Measurements from ENCODE around the gene DOK6.

The DOK6 gene

DNA sequence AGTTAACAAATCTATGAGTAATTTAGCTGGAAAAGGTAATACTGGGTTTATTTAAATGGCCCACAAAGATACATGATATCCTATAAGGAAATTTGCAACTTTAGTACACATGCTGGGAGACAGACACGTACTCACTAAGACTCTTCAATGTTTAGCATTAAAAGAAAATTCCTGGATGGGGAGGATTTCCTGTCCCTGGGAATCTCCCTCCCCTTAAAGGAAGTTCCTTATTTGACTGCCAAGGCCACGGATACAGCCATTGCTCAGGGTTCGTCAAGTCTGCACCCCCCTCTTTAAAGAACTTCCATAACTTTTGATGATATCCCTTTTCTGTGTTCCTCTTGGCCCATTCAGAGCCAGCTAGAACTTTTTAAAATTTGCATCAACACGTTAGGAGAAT lies 279.4 kb downstream of the DOK6 start:
- no peak for DNase-seq (ENCODE audit: low read depth in 2 of 2, low spot score in 1 of 2)

DNA sequence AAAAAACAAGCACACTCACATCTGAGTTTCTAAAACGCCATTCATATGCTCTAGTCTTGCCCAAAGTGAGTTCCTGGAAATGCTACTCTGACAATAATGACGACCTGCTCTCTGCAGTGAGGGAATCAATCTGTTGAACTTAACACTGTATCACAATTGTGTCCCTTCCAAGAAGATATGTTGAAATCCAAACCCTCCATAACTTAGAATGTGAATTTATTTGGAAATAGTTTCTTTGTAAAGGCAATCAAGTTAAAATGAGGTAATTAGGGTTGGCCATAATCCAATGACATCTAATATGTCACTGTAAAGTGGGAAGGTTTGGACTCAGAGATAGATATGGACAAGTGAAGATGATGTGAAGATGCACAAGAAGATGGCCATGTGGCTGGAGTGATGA lies 282.5 kb downstream of the DOK6 start:
- no peak for DNase-seq (ENCODE audit: low read depth in 2 of 2, low spot score in 1 of 2)

DNA sequence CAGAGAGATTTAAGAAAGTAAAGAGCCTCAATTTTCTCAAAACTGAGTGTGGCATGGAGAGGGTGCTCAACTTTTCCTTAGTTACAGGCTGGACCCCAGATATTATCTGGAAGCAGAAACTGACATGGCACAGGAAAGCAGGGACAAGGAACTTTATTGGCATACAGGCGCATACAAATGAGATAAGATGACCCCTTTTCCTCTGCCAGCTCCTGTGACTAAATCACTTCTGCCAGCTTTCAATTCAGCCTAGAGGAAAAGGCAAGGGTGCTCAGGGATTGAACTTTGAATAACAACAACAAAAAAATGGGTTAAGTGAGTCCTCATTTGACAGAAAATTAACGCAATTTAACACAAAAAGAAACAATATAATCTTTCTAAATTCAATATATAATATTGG lies 284.1 kb downstream of the DOK6 start:
- DNase-seq (ENCODE audit: low read depth in 2 of 2, low spot score in 1 of 2): no peak

DNA sequence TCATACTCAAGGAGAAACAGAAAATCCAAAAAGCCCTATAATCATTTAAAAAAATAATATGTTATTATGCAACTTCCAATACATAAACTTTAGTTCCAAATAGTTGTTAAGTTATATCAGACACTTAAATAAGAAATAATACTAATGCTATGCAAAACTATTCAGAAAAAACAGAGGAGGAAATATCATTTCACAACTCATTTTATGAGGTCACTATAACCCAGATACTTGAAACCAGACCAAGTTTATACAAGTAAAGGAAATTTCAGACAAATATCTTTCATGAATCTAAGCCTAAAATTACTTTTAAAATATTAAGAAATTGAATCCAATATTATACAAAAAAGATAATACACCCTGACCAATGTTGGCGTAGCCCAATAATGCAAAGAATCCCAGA lies 286.2 kb downstream of the DOK6 start:
- DNase-seq (ENCODE audit: low read depth in 2 of 2, low spot score in 1 of 2): no peak

DNA sequence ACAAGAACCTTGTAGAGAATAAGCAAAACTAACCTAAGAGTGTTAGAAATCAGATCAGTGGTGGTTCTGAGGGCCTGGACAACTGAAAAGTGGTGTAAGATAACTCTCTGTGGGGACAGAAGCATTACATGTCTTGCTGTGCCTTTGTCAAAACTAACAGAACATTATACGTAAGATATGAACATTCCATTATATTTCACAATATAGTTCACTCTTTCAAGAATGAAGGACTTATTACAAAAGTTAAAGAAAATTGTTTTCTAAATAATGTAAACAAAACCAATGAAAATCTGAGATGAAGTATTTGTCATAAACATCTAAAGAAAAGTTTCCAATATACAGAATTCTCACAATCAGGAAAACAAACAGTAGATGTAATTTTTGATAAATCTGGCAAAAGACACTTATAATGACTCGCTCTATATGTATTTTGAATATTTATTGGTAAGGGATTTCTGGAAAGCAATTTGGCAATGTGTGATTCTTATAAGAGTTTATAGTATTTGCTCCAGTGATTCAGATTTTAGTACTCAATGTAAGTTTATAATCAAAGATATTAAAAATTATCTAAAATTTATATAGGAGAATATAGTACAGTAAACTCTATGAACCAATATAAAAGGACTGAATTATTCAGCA lies 288.6 kb downstream of the DOK6 start:
- DNase-seq (ENCODE audit: low read depth in 2 of 2, low spot score in 1 of 2): no peak

DNA sequence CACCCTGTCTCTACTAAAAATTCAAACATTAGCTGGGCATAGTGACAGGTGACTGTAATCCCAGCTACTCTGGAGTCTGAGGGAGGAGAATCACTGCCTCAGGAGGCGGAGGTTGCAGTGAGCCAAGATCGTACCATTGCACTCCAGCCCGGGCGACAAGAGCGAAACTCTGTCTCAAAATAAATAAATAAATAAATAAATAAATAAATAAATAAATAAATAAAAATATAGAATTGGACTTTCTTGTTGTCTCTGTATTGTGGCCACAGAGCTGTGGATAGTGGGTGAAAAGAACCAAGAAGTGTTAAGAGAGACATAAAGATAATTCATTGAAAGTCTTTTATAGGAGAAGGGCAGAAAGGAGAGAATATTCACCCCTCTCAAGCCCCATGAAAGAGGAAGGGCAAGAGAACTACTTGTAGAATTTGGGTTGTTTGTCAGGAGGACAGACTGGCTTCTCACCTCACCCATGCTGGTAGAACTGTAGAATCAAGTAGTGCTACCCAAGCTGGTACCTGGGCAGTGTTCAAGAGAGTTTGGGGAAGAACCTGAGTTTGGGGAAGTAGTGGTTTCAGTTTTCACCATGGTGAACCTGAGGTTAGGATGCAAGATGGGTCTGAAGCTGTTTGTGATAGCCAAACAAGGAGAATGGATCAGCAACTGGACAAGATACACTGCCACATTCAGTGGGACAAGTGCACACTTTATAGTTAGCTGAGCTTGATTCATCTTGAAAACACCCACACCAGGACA lies 290.5 kb downstream of the DOK6 start:
- no peak for DNase-seq (ENCODE audit: low read depth in 2 of 2, low spot score in 1 of 2)

DNA sequence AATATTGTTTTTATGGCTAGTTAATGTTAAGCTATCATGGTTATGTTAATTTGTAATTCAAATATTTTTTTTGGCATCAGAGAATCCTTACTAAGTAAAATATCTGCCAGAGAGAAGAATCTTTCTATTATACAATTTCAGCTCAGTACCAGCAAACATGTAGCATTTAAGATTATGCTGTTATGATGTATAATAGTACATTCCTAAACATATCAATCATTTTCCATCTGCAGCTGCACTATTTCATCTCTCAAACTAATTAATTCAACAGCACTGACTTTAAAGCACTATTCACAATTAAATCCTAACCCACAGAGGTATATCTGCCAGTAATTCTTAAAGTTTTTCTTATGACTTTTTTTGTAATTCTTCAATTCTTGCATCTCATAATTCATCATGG lies 296.4 kb downstream of the DOK6 start:
- DNase-seq (ENCODE audit: low read depth in 2 of 2, low spot score in 1 of 2): no peak

DNA sequence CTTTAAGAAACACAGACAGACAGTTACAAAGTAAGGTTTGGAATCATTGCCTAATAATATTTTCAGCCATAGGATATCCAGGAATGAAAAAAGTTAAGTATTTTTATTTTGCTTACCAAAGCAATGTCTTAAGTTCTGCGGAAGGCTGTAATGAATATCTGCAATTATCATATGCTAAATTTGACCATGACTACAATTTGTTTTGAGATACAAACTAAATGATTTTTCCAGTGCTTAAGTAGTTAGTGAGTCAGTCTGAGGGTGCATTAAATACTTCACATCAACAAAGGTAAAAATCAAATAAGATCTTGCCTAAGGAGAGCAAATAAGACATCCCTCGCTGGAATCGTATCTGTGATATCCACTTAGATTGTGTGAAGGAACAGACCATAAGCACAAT lies 297.0 kb downstream of the DOK6 start:
- DNase-seq (ENCODE audit: low read depth in 2 of 2, low spot score in 1 of 2): no peak

DNA sequence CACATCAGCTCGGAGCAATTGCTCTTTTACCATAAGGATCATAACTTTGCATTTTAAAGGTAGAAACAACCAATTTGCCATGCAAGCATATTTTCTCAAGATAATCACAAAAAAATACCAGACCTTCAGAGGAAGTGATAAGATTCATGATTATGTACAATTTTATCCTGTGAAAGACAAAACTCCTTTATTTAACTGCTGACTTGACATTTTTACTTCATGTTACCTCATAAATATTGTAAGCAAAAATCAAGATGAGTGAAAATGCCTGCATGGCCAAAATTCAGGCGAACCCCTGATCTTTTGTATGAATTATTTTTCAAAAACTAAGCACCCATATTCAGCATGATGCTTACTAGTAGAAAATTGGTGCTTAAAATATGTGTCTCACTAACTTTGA lies 300.6 kb downstream of the DOK6 start:
- no peak for DNase-seq (ENCODE audit: low read depth in 2 of 2, low spot score in 1 of 2)

DNA sequence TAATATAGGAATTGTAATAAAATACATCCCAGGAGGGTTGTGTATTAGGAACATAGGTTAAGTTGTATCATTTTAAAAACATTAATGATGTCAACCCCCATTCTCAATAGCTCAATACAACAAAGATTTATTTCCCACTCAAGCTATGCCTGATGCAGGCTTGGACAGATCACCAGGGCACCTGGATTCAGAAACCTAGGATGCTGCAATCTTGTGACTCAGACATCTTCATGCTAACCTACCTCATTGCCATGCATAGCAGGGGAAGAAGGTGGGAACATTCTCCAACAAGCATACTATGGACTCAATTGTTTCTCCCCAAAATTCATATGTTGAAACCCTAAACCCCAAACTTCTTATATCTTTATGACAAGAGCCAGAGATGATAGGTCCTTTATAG lies 302.8 kb downstream of the DOK6 start:
- no peak for DNase-seq (ENCODE audit: low read depth in 2 of 2, low spot score in 1 of 2)

DNA sequence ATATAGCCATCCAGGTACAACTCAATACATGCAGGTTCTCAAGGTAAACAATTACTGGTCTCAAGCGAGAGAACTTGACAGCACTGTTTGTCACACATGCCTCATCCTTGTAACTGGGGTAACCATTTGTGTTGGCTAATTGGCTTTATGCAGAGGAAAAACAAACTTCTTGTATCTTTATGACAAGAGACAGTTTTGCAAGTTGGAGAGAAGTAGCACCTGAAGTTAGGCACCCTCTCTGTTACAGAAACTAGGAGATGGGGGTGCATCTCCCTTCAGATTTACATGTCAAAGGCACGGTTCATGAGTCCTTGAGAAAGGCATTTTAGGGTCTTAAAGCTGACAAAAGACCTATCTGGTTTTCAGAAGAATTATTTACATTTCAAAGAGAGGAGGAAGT lies 305.3 kb downstream of the DOK6 start:
- no peak for DNase-seq (ENCODE audit: low read depth in 2 of 2, low spot score in 1 of 2)

DNA sequence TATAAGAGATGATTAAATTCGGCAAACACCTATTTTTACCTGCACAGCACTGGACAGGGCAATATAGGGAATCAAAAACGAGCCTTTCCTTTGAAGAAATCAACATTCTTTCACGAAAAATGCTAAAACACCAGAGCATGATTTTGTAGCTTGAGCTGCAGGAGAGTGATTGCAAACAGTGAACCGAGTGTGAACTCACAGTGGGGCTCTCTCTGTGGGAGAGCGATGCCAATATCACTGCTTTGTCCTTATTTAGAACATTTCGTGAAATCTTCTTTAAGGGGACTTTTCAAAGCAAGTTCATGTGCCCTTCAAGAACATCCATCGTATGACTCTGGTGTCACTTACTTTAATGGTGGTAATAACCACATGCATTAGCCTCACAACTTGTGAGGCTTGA lies 308.2 kb downstream of the DOK6 start:
- DNase-seq (ENCODE audit: low read depth in 2 of 2, low spot score in 1 of 2): no peak

DNA sequence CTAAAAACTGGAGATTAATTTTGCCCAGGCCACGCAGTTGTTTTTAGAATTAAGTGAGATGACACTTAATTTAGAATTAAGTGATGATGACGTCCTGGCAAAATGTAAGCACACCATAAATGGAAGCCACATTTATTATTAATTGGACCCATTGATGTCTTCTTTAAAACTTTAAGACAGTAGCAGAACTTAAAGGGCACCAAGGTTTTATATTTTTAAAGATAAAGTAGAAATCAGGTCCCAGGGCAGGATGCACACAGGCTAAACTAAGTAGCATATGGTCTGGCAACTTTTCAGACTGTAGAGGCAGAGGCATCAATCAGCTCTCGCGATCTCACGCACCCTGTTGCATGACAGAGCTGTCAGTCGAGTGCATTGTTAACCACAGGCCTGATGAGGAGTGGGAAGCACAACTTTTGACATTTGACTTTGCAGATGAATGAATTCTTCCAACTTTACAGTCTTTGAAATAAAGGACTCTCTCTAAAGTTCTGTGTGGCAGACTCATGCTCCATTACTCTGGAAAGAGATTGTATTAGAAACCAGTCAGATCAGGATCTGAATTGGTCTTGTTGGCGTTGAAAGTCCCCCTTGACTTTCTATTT lies 314.6 kb downstream of the DOK6 start:
- DNase-seq (ENCODE audit: low read depth in 2 of 2, low spot score in 1 of 2): no peak

DNA sequence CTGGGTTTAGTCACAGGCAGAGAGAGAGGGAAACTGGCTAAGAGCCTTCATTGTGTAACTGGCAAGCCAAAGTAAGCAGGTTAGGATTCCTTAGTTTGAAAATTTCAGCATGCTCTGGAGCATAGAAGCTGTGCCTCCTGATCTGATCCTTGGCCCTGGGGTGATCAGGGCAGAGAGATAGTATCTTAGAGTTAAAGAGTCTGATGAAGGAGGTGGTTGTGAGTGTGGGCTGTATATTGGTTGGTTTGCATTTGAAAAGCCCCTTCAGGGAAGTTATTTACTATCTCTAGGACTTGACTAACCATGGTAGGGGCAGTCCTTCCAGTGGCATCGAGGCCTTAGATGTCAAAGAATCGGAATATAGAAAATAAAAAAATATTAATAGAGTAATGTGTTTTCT lies 316.9 kb downstream of the DOK6 start:
- DNase-seq (ENCODE audit: low read depth in 2 of 2, low spot score in 1 of 2): no peak

DNA sequence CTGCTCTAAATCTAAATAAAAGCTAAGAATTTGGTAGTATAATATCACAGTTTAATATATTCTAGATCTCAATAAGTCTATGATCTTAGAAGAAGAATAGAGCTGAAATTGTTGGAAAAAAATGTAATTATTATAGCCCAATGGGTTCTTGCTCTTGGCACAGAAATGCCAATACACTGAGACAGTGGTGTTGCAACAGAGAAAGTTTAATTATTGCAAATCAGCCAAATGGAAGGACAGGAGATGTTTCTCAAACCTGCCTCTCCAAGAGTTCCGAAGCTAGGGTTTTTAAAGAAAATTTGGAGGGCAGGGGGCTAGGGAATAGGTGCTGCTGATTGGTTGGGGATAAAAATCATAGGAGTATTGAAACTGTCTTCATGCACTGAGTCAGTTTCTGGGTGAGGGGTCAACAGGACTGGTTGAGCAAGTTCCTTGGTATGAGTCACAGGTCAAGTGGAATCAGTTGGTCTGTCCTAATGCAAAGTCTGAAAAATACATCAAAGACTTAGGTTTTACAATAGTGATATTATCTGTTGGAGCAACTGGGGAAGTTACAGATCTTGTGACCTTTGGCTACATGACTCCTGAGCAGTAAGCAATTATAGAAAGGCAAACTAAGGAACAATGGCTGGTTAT lies 318.3 kb downstream of the DOK6 start:
- DNase-seq (ENCODE audit: low read depth in 2 of 2, low spot score in 1 of 2): no peak

DNA sequence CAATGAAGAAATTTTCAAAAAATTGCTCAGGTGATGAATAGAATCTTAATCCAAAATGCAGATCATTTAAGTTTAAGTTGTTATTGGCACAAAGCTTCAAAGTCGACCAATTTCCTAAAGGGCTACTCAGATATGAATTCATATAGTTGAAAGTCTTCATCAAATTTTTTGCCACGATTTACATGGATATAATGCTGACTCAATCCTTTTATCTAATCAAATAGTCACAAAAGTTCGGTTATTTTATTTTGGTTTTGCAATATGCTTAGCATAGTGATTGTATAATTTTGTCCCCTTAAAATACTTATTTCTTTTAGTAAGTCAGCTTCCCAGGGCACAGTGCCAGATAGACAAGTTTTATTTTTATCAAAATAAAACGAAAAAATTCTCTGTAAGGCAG lies 319.7 kb downstream of the DOK6 start:
- no peak for DNase-seq (ENCODE audit: low read depth in 2 of 2, low spot score in 1 of 2)

DNA sequence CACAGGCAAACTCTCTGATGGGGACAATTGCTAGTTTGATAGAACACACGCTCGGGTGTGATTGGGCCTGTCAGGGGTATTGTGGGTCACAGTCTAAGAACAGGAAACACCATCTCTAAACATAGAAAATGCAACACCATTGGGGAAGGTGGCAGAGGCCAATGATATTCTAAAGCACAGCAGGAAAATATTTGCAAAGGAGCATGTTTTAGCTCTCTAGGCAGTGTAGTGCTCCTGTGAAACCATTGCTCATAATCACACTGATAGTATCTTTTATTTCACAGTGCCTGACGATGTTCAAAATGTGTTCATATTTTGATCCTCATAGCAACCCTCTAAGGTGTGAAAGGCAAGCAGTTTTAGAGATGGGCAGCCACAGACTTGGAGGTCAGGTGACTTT lies 322.7 kb downstream of the DOK6 start:
- DNase-seq (ENCODE audit: low read depth in 2 of 2, low spot score in 1 of 2): no peak

DNA sequence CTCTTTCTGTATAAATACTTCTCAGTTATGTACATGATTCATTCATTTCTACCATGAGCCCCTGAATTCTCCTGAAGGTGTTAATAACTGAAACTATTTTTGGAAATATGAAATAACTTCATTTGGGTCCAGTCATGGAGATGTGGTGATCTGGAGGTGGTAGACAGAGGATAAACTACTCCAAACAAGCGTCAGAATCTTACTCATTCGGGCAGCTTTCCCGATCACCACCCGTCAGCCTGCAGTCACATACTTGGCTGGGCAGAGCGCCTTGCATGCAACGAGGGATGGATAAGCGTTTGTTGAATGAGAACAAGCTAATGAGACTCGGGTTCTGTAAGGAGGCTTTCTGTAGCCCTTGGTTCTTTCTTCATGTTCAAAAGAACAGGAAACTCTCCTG lies 324.3 kb downstream of the DOK6 start:
- DNase-seq (ENCODE audit: low read depth in 2 of 2, low spot score in 1 of 2): no peak

DNA sequence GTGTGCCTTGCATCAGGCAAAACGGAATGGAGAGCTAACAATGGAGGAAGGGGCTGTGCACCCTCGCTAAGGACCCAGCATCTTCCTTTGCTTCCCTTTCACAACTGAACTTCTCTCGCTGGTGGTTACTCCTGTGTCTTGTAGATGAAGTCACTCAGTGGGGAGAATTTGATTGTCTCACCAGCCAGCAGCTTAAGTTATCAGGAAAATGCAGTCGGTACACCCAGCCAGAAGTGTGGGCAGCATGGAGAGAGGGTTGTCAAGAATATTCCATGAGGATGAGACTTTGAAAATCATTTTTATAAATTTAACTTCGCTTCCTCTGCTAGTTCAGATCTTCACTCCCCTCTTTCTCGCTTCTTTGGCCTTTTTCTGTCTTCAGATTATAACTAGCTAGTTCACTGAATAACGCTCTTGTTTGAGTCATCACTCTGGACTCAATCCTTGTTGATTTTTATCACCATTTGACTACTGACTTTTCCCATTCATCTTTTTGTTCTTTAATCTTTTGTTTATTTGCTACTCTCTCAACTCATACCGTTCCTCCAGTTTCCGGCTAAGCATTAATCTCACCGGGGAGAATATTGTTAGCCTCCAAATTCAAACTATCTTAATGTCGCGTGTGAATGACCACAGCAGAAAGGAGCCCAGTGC lies 325.3 kb downstream of the DOK6 start:
- DNase-seq (ENCODE audit: low read depth in 2 of 2, low spot score in 1 of 2): no peak

DNA sequence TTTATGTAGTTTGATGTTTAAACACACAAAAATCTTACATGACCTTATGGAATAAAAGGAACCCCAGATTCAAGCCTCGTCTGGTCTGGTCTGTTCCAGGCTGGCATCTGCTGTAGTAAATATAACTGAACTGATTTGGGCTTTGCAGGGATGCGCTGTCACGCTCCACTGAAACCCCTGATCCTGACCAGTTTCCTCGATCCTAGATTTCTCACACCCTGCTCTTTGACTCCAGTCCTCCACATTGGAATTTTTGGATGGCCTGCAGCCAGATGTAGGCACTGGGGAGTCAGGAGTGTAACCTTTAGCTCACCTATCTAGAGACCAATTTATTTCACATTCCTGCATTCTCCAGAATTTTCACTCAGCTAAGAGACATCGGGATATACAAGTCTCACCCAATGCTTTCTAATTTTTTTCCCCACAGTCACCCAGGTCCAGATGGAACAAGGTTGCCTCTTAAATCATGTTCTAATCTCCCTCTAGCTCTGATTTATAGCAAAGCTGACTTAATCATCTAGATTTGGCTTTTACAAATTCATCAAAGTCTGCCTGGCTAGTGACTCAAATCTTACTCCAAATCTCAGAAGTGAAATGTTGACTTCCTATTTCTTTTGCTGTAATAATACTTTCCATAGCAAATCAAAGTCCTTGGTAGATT lies 327.4 kb downstream of the DOK6 start:
- no peak for DNase-seq (ENCODE audit: low read depth in 2 of 2, low spot score in 1 of 2)

DNA sequence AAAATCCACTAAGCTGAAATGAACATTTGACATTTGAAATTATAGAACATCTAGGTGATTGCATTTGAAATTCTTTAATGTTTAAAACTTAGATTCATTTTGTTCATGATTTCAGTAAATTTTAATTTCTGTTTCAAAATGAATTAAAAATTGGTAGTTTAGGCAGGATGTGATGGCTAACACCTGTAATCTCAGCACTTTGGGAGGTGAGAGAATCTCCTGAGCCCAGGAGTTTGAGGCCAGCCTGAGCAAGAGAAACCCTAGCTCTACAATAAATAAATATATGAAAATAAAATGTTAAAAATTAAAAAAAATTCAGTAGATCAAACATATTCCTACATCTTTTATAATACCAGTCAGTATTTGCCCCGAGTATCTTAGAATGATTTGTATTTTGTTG lies 330.0 kb downstream of the DOK6 start:
- no peak for DNase-seq (ENCODE audit: low read depth in 2 of 2, low spot score in 1 of 2)
